ENCODE results near the gene RGS6. TPM values are rescaled to one million over a fixed set of nuclear protein-coding genes. Genes with fewer than 3 reads are reported as not detected.

RGS6 gene
- total RNA-seq, 1 donor from 2014 or later = not detected

DNA sequence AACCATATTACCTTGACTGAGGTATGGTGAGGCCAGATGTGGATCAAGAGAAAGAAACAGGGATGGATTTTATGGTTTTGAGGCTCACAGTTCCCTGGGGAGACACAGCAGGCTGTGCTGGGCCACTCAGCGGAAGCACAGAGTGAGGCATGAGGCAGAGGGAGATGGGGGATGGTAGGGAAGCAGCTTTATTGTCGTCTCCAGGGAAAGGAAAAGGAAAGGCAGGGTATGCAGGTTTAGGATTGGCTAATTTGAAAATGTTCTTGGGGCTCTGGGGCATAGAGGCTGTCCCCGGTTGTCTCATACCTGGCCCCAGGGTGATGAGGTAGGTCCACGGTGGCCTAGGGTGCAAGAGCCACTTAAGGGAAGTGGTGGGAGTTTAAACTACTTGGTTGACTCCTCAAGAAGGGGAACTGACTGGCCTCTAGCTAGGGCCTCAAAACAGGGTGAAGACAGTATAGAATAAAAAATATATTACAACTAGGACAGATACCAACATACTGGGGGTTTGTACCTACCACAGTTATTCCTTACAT is 322.8 kb downstream of the RGS6 start:
- Histone ChIP-seq H3K36me3 (ENCODE audit: control insufficient read depth, insufficient read depth, low read length) (peaks cover 2% of the 10 kb centered on the region), H3K27me3 (ENCODE audit: control insufficient read depth, insufficient read depth, low read length) (no peaks in the 10 kb centered on the region), H3K4me3 (ENCODE audit: low read depth, low read length) (no peak overlapping the region)
- DNase-seq (ENCODE audit: low read depth) = no peak
- TF ChIP-seq, protein P1, sequence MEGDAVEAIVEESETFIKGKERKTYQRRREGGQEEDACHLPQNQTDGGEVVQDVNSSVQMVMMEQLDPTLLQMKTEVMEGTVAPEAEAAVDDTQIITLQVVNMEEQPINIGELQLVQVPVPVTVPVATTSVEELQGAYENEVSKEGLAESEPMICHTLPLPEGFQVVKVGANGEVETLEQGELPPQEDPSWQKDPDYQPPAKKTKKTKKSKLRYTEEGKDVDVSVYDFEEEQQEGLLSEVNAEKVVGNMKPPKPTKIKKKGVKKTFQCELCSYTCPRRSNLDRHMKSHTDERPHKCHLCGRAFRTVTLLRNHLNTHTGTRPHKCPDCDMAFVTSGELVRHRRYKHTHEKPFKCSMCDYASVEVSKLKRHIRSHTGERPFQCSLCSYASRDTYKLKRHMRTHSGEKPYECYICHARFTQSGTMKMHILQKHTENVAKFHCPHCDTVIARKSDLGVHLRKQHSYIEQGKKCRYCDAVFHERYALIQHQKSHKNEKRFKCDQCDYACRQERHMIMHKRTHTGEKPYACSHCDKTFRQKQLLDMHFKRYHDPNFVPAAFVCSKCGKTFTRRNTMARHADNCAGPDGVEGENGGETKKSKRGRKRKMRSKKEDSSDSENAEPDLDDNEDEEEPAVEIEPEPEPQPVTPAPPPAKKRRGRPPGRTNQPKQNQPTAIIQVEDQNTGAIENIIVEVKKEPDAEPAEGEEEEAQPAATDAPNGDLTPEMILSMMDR (IDR thresholded peaks at IDR 0.05; ENCODE audit: insufficient read depth, low read length, poor library complexity, severe bottlenecking) = no peak

DNA sequence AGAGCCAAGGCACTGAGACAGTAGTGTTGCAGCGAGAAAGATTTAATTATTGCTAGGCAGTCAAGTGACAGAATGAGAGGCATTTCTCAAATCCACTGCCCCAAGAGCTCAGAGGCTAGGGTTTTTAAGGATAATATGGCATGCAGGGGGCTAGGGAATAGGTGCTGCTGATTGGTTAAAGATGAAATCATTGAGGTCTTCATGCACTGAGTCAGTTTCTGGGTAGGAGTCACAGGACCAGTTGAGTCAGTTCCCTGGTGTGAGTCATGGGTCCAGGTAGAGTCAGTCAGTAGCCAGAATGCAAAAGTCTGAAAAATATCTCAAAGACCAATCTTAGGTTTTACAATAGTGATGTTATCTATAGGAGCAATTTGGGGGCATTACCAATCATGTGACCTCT is 323.8 kb downstream of the RGS6 start:
- H3K4me3 ChIP-seq (ENCODE audit: low read depth, low read length) = no peak overlapping the region
- no peaks in the 10 kb centered on the region for H3K27me3 ChIP-seq (ENCODE audit: control insufficient read depth, insufficient read depth, low read length)
- H3K36me3 ChIP-seq (ENCODE audit: control insufficient read depth, insufficient read depth, low read length) = peaks cover 2% of the 10 kb centered on the region
- TF ChIP-seq, protein P1 (IDR thresholded peaks at IDR 0.05; ENCODE audit: insufficient read depth, low read length, poor library complexity, severe bottlenecking) = no peak
- peak; percentile 84 for DNase-seq (ENCODE audit: low read depth)

DNA sequence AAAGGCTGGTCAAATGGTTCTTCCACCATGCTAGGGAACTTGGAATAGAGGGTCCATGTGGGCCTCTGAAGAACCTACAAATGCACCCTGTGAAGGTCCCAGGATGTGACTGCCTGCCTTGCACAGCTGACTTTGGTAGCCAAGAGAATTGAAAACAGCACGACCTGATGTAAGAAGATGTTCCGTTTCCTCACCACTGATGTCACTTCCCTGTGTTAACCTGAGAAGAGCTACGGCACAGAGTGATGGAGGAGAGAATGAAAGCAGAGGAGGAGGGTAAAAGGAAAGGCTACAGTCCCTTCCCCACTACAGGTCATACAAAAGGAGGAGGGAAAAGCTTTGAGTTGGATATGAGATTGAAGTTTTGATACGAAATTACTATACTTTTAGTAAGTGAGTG is 328.8 kb downstream of the RGS6 start:
- no peak for DNase-seq (ENCODE audit: low read depth)
- Histone ChIP-seq H3K36me3 (ENCODE audit: control insufficient read depth, insufficient read depth, low read length) (no peaks in the 10 kb centered on the region), H3K27me3 (ENCODE audit: control insufficient read depth, insufficient read depth, low read length) (no peaks in the 10 kb centered on the region), H3K4me3 (ENCODE audit: low read depth, low read length) (no peak overlapping the region)
- TF ChIP-seq, protein P1 (IDR thresholded peaks at IDR 0.05; ENCODE audit: insufficient read depth, low read length, poor library complexity, severe bottlenecking) = no peak

- peaks cover 2% of the 10 kb centered on the region for H3K27me3 ChIP-seq (ENCODE audit: control insufficient read depth, insufficient read depth, low read length)
- no peak for DNase-seq (ENCODE audit: low read depth)
- H3K4me3 ChIP-seq (ENCODE audit: low read depth, low read length) = no peak overlapping the region
- H3K36me3 ChIP-seq (ENCODE audit: control insufficient read depth, insufficient read depth, low read length) = no peaks in the 10 kb centered on the region
- TF ChIP-seq, protein P1 (IDR thresholded peaks at IDR 0.05; ENCODE audit: insufficient read depth, low read length, poor library complexity, severe bottlenecking) = no peak
Measured at GRCh38 chr14:72262771-72263170, 330.5 kb downstream of the RGS6 start.

DNA sequence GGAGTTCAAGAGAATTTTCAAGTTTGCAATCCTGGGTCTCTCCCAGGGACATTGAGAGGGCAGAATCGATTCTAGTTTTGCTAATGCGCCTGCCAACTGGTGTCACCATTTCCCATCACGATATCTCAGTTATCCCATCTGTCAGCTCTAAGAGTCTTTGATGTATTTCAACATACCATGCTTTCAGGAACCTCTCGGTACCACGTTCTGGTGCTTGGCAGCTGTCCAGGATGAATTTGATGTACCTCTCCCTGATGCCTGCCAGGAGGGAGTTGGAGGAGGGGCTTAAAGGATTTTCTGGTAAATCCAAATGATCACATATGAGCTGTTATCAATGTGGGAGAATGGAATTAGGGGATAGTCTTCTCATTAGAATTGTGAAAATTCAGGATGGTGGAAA is 332.5 kb downstream of the RGS6 start:
- H3K27me3 ChIP-seq (ENCODE audit: control insufficient read depth, insufficient read depth, low read length) = peaks cover 2% of the 10 kb centered on the region

More for the DNA sequence above, 332.5 kb downstream of the RGS6 start:
- H3K36me3 ChIP-seq (ENCODE audit: control insufficient read depth, insufficient read depth, low read length) = no peaks in the 10 kb centered on the region
- DNase-seq (ENCODE audit: low read depth) = no peak
- H3K4me3 ChIP-seq (ENCODE audit: low read depth, low read length) = no peak overlapping the region
- TF ChIP-seq, protein P1 (IDR thresholded peaks at IDR 0.05; ENCODE audit: insufficient read depth, low read length, poor library complexity, severe bottlenecking) = no peak
